Upper lobe of right lung (tissue), 1 donor: Measurements from ENCODE around the gene PARD3B. TPM values are rescaled to one million over a fixed set of nuclear protein-coding genes. Genes with fewer than 3 reads are reported as not detected.

Experiments used
- ATAC-seq: fragments of 200-7000 bp; cut with Tn5 transposase; one replicate; pipeline ENCODE4 v1.9.1; 2020; ENCODE audit warnings: mild to moderate bottlenecking, moderate library complexity
- DNase-seq: peaks from one replicate; pipeline ENCODE4 v3.0.0-alpha.2; 2020
- H3K27ac ChIP-seq: fragments of 200-600 bp; one replicate; pipeline ENCODE4 v1.8.0; 2022
- H3K27me3 ChIP-seq: fragments of 200-600 bp; one replicate; pipeline ENCODE4 v1.8.0; 2022; ENCODE audit warnings: mild to moderate bottlenecking
- H3K36me3 ChIP-seq: fragments of 200-600 bp; one replicate; pipeline ENCODE4 v1.8.0; 2022
- H3K4me1 ChIP-seq: fragments of 200-600 bp; one replicate; pipeline ENCODE4 v1.8.0; 2022
- H3K4me3 ChIP-seq: fragments of 200-600 bp; one replicate; pipeline ENCODE4 v1.8.0; 2022; ENCODE audit warnings: mild to moderate bottlenecking
- H3K9me3 ChIP-seq: fragments of 200-600 bp; one replicate; pipeline ENCODE4 v1.8.0; 2022
- CTCF ChIP-seq: fragments of 200-600 bp; IDR thresholded peaks from one replicate; pipeline ENCODE4 v1.8.0; 2022; ENCODE audit warnings: antibody characterized with exemption
- intact Hi-C: fragments of 100-400 bp; cut with DNase I; formaldehyde crosslinking; loops from one replicate; pipeline ENCODE4 v1.11.0; 2022
- total RNA-seq: library from RNA; stranded (reverse); fragmentation: NEBNext Ultra II Directional; extraction: Animal tissue kit (Norgen Biotek cat#: 25700); gene quantifications from one replicate; pipeline ENCODE4 v1.2.1, GENCODE V29; 2021
- donor health status: DM: no; HTN: yes; CAD: no; lungs with severe emphysema.

The PARD3B gene
- total RNA-seq, 1 donor from 2014 or later, result 32.5 TPM

DNA sequence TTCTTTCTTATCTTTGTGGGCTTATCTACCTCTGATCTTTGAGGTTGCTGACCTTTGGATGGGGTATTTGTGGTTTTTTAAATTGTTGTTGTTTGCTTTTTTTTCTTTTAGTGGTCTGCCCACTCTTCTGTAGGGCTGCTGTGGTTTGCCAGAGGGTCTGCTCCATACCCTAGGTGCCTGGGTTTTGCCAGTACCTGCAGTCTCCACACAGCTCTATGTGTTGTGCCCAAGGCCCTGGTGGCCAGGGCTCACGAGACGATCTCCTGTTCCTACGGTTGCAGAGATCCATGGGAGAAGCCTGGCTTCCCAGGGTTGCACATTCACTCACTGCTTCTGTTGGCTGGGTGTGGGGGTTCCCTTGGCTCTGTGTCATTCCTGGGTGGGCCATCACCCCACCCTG, 87.1 kb downstream of the PARD3B start:
- no peak overlapping the region for H3K27ac ChIP-seq
- ATAC-seq (no peak), DNase-seq (no peak)
- H3K36me3 ChIP-seq, result no peaks in the 10 kb centered on the region
- TF ChIP-seq CTCF, result no peak
- no peak overlapping the region for H3K4me3 ChIP-seq
- H3K4me1 ChIP-seq, result no peaks in the 10 kb centered on the region
- H3K27me3 ChIP-seq, result no peaks in the 10 kb centered on the region
- intact Hi-C loops, result no loop called here
- no peaks in the 10 kb centered on the region for H3K9me3 ChIP-seq

DNA sequence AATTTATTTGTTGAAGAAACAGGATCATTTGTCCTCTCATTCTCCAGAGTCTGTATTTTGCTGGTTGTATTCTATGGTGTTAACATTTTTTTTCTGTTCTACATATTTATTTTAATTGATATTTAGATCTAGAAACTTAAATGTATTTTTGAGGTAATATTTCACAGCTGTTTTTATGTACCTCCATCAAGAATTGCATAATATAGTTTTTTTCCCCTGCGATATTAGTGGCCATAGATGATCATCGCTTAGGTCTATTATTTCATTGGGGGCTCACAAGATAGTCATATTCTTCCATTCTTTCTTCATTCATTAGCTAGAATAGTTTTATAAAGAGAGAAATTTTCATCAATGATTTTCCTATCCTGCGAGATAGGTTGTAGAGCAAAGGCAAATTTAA, 89.3 kb downstream of the PARD3B start:
- no peak for TF ChIP-seq CTCF
- no peaks in the 10 kb centered on the region for H3K9me3 ChIP-seq
- H3K27me3 ChIP-seq, result no peaks in the 10 kb centered on the region
- no peaks in the 10 kb centered on the region for H3K36me3 ChIP-seq
- no peak for ATAC-seq
- H3K4me3 ChIP-seq, result no peak overlapping the region
- intact Hi-C loops, result no loop called here
- no peaks in the 10 kb centered on the region for H3K4me1 ChIP-seq
- DNase-seq, result no peak
- H3K27ac ChIP-seq, result no peak overlapping the region

DNA sequence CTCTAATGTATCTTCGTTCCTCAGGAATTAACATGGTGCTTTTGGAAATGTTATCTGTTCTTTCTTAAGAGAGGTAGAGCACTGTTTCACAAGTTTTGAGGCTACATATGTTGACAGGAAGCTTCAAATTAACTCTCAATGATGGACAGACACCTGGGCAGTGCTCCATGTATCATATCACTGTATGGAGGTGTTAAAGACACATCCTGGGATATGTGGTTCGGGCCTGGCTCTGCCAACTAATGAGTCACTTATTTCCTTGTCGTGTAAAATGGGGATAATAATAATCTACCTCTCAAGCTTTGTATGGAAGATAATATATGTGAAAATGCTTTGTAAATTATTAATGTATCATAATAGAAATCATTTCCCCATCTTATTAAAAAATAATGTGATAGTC, 90.2 kb downstream of the PARD3B start:
- no peak overlapping the region for H3K4me3 ChIP-seq
- intact Hi-C loops, result no loop called here
- no peak for DNase-seq
- H3K27ac ChIP-seq, result no peak overlapping the region
- H3K9me3 ChIP-seq, result no peaks in the 10 kb centered on the region
- H3K36me3 ChIP-seq, result no peaks in the 10 kb centered on the region
- no peaks in the 10 kb centered on the region for H3K27me3 ChIP-seq
- no peak for TF ChIP-seq CTCF
- H3K4me1 ChIP-seq, result no peaks in the 10 kb centered on the region
- ATAC-seq, result no peak

DNA sequence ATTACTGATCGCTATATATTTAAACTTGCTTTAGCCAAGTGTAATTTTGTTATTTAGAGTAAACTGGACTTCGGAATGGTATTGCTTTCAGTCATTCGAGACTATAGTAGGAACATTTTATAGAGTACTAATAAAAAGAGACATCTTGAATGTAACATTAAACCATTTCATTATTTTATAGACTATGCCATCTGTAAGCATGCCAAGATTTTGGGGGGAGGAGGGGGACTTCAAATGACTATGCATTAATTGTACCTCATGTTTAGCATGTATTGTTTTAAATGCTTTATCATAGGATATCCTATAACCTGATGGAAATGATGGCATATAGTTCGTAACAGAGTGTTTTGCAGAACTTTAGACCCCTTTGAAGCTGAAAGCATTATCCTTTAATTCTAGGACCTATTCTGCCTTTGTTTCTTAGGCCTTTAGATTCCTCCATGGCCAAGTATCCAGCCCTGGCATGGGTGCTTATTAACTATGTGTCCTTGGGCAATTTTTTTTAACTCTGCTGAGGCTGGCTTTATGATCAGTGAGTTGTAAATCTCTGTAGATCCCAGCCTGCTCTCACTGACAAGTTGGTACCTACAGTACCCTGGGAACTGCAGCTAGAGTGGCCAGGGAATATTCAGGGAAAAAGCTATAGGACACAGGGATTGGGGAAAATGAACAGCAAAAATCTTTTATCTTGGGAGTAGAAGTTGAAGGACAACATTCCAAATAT, 93.4 kb downstream of the PARD3B start:
- TF ChIP-seq CTCF, result no peak
- Histone ChIP-seq H3K4me3 (no peak overlapping the region), H3K36me3 (no peaks in the 10 kb centered on the region), H3K4me1 (no peaks in the 10 kb centered on the region), H3K27me3 (no peaks in the 10 kb centered on the region), H3K27ac (no peak overlapping the region), H3K9me3 (no peaks in the 10 kb centered on the region)
- ATAC-seq (no peak), DNase-seq (no peak)
- intact Hi-C loops, result no loop called here

- no peak for DNase-seq
- H3K9me3 ChIP-seq, result no peaks in the 10 kb centered on the region
Observed at GRCh38 chr2:204643326-204643725, 98.1 kb downstream of the PARD3B start.

More at GRCh38 chr2:204643326-204643725, 98.1 kb downstream of the PARD3B start:
- no peaks in the 10 kb centered on the region for H3K36me3 ChIP-seq
- TF ChIP-seq CTCF, result no peak
- ATAC-seq, result no peak
- H3K27ac ChIP-seq, result no peak overlapping the region
- no peaks in the 10 kb centered on the region for H3K27me3 ChIP-seq
- H3K4me3 ChIP-seq, result no peak overlapping the region
- intact Hi-C loops, result no loop called here
- peaks cover 6% of the 10 kb centered on the region for H3K4me1 ChIP-seq
